HEK293T (cell line): ENCODE data around the gene IRAK2.

Source experiments
- CTCF ChIA-PET: fragments of 350-600 bp; formaldehyde crosslinking; extraction: SDS; loops from one replicate; lab custom pipeline; 2021; ENCODE audit warnings: antibody characterized with exemption, inconsistent platforms; lab: Yijun Ruan, JAX
- POLR2A ChIA-PET: fragments of 350-600 bp; formaldehyde crosslinking; extraction: SDS; loops from one replicate; lab custom pipeline; 2020; ENCODE audit warnings: antibody characterized with exemption, inconsistent platforms; lab: Yijun Ruan, JAX
- DNase-seq: peaks from one replicate; pipeline ENCODE4 v3.0.0; 2012; ENCODE audit warnings: mixed read lengths; ENCODE audit errors: extremely low spot score
- ARNT ChIP-seq: fragments of 450-650 bp; IDR thresholded peaks from 2 replicates; pipeline ENCODE4 v1.6.1; 2017; ENCODE audit warnings: mild to moderate bottlenecking
- BHLHE40 ChIP-seq: fragments of 450-650 bp; IDR thresholded peaks from 2 replicates; pipeline ENCODE4 v1.6.1; 2016; ENCODE audit warnings: mild to moderate bottlenecking, moderate library complexity, borderline replicate concordance
- CTBP1 ChIP-seq: fragments of 450-650 bp; IDR thresholded peaks from 2 replicates; pipeline ENCODE4 v1.6.1; 2016; ENCODE audit warnings: borderline replicate concordance
- ELF4 ChIP-seq: fragments of 450-650 bp; IDR thresholded peaks from 2 replicates; pipeline ENCODE4 v1.6.1; 2017; ENCODE audit warnings: antibody characterized with exemption
- FOXA1 ChIP-seq: fragments of 450-650 bp; IDR thresholded peaks from 2 replicates; pipeline ENCODE4 v1.6.1; 2016; ENCODE audit warnings: mild to moderate bottlenecking
- FOXK2 ChIP-seq: fragments of 450-650 bp; IDR thresholded peaks from 2 replicates; pipeline ENCODE4 v1.6.1; 2016; ENCODE audit warnings: mild to moderate bottlenecking
- FOXM1 ChIP-seq: fragments of 450-650 bp; IDR thresholded peaks from 2 replicates; pipeline ENCODE4 v1.6.1; 2017; ENCODE audit warnings: mild to moderate bottlenecking, borderline replicate concordance
- HDGF ChIP-seq: fragments of 450-650 bp; IDR thresholded peaks from 2 replicates; pipeline ENCODE4 v1.6.1; 2017; ENCODE audit warnings: antibody characterized with exemption, borderline replicate concordance
- L3MBTL2 ChIP-seq: fragments of 450-650 bp; conservative IDR thresholded peaks from 2 replicates; pipeline ENCODE4 v1.6.1; 2016; ENCODE audit warnings: mild to moderate bottlenecking
- LEF1 ChIP-seq: fragments of 450-650 bp; IDR thresholded peaks from 2 replicates; pipeline ENCODE4 v1.6.1; 2017; ENCODE audit warnings: mild to moderate bottlenecking, borderline replicate concordance
- NFRKB ChIP-seq: fragments of 450-650 bp; IDR thresholded peaks from 2 replicates; pipeline ENCODE4 v1.6.1; 2016; ENCODE audit warnings: mild to moderate bottlenecking, moderate library complexity
- PKNOX1 ChIP-seq: fragments of 450-650 bp; IDR thresholded peaks from 2 replicates; pipeline ENCODE4 v1.6.1; 2016
- SP1 ChIP-seq: fragments of 450-650 bp; IDR thresholded peaks from 2 replicates; pipeline ENCODE4 v1.6.1; 2017
- SUZ12 ChIP-seq: fragments of 450-650 bp; IDR thresholded peaks from 2 replicates; pipeline ENCODE4 v1.6.1; 2016; ENCODE audit warnings: mild to moderate bottlenecking
- TARDBP ChIP-seq: fragments of 450-650 bp; IDR thresholded peaks from 2 replicates; pipeline ENCODE4 v1.6.1; 2016
- ZNF384 ChIP-seq: fragments of 450-650 bp; IDR thresholded peaks from 2 replicates; pipeline ENCODE4 v1.6.1; 2016

IRAK2 gene

GRCh38 chr3:10228248-10228950, 63.7 kb downstream of the IRAK2 start:
- CTCF ChIA-PET: interaction anchor here (0.6 to 0.8 kb wide), 2 partner anchors 21 to 112 kb away, joined by 3 to 5 read pairs; no protein-coding TSS in a partner anchor
- POLR2A ChIA-PET: no interaction called here
- no peak for TF ChIP-seq SP1
- no peak for DNase-seq

- no peak for DNase-seq
- CTCF ChIA-PET: no interaction called here
- POLR2A ChIA-PET: no interaction called here
- TF ChIP-seq PKNOX1 (no peak), FOXM1 (no peak), CTBP1 (no peak), ARNT (no peak), HDGF (no peak), BHLHE40 (no peak), SUZ12 (no peak), TARDBP (no peak), L3MBTL2 (no peak), NFRKB (no peak), ZNF384 (no peak), ELF4 (no peak), SP1 (no peak), FOXK2 (no peak), FOXA1 (no peak), LEF1 (no peak)
These were observed 64.9 kb downstream of the IRAK2 start for GRCh38 chr3:10229576-10229975.

- ChIA-PET POLR2A (no interaction called here), CTCF (no interaction called here)
- TF ChIP-seq SP1 (no peak), CTBP1 (no peak), FOXM1 (no peak), FOXK2 (no peak), PKNOX1 (no peak), HDGF (no peak), LEF1 (no peak), SUZ12 (no peak), NFRKB (no peak), ZNF384 (no peak), TARDBP (no peak), BHLHE40 (no peak), L3MBTL2 (no peak), ARNT (no peak), ELF4 (no peak), FOXA1 (no peak)
- DNase-seq: no peak
These were observed 67.4 kb downstream of the IRAK2 start for GRCh38 chr3:10232137-10232536.

- CTCF ChIA-PET: no interaction called here
- POLR2A ChIA-PET: no interaction called here
- DNase-seq: no peak
- TF ChIP-seq ARNT (no peak), ELF4 (no peak), SP1 (no peak), PKNOX1 (no peak), HDGF (no peak), TARDBP (no peak), SUZ12 (no peak), L3MBTL2 (no peak), FOXA1 (no peak), NFRKB (no peak), FOXM1 (no peak), FOXK2 (no peak), ZNF384 (no peak), BHLHE40 (no peak), LEF1 (no peak), CTBP1 (no peak)
These were observed 69.3 kb downstream of the IRAK2 start for GRCh38 chr3:10233988-10234387.

GRCh38 chr3:10234526-10235230, 70.0 kb downstream of the IRAK2 start:
- no peak for DNase-seq
- TF ChIP-seq PKNOX1 (no peak), ZNF384 (no peak), BHLHE40 (no peak), ARNT (no peak), TARDBP (no peak), ELF4 (no peak)
- CTCF ChIA-PET: no interaction called here
- POLR2A ChIA-PET: no interaction called here

GRCh38 chr3:10235551-10235950, 70.8 kb downstream of the IRAK2 start:
- ChIA-PET POLR2A (no interaction called here), CTCF (no interaction called here)
- no peak for TF ChIP-seq ELF4
- TF ChIP-seq HDGF: no peak
- no peak for TF ChIP-seq L3MBTL2
- TF ChIP-seq SUZ12: no peak
- TF ChIP-seq FOXA1: no peak
- no peak for TF ChIP-seq LEF1
- TF ChIP-seq CTBP1: no peak
- TF ChIP-seq BHLHE40: no peak
- no peak for TF ChIP-seq TARDBP
- TF ChIP-seq FOXM1: no peak
- no peak for TF ChIP-seq ZNF384
- TF ChIP-seq NFRKB: no peak
- no peak for TF ChIP-seq ARNT
- TF ChIP-seq SP1: no peak
- TF ChIP-seq PKNOX1: no peak

More at GRCh38 chr3:10235551-10235950, 70.8 kb downstream of the IRAK2 start:
- DNase-seq: no peak
